ENCODE measurements around the gene SST. TPM values are rescaled to one million over a fixed set of nuclear protein-coding genes. Genes with fewer than 3 reads are reported as not detected.

Gene SST
- total RNA-seq, 2 donors from 2014 or later, result not detected

- Histone ChIP-seq H3K27me3 (replicated peaks; ENCODE audit: insufficient read depth) (no peaks in the 10 kb centered on the region), H3K9me3 (no peaks in the 10 kb centered on the region), H3K27ac (no peak overlapping the region), H3K4me1 (ENCODE audit: control insufficient read depth in 1 of 2, low read depth in 2 of 2) (no peaks in the 10 kb centered on the region), H3K36me3 (no peaks in the 10 kb centered on the region), H3K4me3 (no peak overlapping the region)
- TF ChIP-seq, protein P1, sequence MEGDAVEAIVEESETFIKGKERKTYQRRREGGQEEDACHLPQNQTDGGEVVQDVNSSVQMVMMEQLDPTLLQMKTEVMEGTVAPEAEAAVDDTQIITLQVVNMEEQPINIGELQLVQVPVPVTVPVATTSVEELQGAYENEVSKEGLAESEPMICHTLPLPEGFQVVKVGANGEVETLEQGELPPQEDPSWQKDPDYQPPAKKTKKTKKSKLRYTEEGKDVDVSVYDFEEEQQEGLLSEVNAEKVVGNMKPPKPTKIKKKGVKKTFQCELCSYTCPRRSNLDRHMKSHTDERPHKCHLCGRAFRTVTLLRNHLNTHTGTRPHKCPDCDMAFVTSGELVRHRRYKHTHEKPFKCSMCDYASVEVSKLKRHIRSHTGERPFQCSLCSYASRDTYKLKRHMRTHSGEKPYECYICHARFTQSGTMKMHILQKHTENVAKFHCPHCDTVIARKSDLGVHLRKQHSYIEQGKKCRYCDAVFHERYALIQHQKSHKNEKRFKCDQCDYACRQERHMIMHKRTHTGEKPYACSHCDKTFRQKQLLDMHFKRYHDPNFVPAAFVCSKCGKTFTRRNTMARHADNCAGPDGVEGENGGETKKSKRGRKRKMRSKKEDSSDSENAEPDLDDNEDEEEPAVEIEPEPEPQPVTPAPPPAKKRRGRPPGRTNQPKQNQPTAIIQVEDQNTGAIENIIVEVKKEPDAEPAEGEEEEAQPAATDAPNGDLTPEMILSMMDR (IDR thresholded peaks at IDR 0.05), result no peak
- ATAC-seq (ENCODE audit: insufficient number of reproducible peaks, low FRiP score, low read depth), result no peak
- DNase-seq (ENCODE audit: low spot score), result no peak
These were observed 27.3 kb downstream of the SST start for GRCh38 chr3:187642861-187643260.

GRCh38 chr3:187641320-187642016 is 28.7 kb downstream of the SST start:
- ATAC-seq (ENCODE audit: insufficient number of reproducible peaks, low FRiP score, low read depth), result no peak
- no peaks in the 10 kb centered on the region for H3K9me3 ChIP-seq
- H3K27me3 ChIP-seq (replicated peaks; ENCODE audit: insufficient read depth), result no peaks in the 10 kb centered on the region
- no peaks in the 10 kb centered on the region for H3K36me3 ChIP-seq
- no peak overlapping the region for H3K4me3 ChIP-seq
- H3K27ac ChIP-seq, result no peak overlapping the region
- TF ChIP-seq, protein P1 (IDR thresholded peaks at IDR 0.05), result no peak
- DNase-seq (ENCODE audit: low spot score), result no peak
- H3K4me1 ChIP-seq (ENCODE audit: control insufficient read depth in 1 of 2, low read depth in 2 of 2), result no peaks in the 10 kb centered on the region

GRCh38 chr3:187640569-187641059 is 29.6 kb downstream of the SST start:
- no peak overlapping the region for H3K27ac ChIP-seq
- H3K4me3 ChIP-seq, result no peak overlapping the region
- TF ChIP-seq, protein P1 (IDR thresholded peaks at IDR 0.05), result no peak
- H3K27me3 ChIP-seq (replicated peaks; ENCODE audit: insufficient read depth), result no peaks in the 10 kb centered on the region
- no peaks in the 10 kb centered on the region for H3K9me3 ChIP-seq
- H3K36me3 ChIP-seq, result no peaks in the 10 kb centered on the region
- ATAC-seq (ENCODE audit: insufficient number of reproducible peaks, low FRiP score, low read depth), result no peak
- no peaks in the 10 kb centered on the region for H3K4me1 ChIP-seq (ENCODE audit: control insufficient read depth in 1 of 2, low read depth in 2 of 2)
- DNase-seq (ENCODE audit: low spot score), result no peak

GRCh38 chr3:187639927-187640568 is 30.1 kb downstream of the SST start:
- ATAC-seq (ENCODE audit: insufficient number of reproducible peaks, low FRiP score, low read depth), result no peak
- Histone ChIP-seq H3K36me3 (no peaks in the 10 kb centered on the region), H3K4me3 (no peak overlapping the region), H3K4me1 (ENCODE audit: control insufficient read depth in 1 of 2, low read depth in 2 of 2) (no peaks in the 10 kb centered on the region), H3K27ac (no peak overlapping the region), H3K9me3 (no peaks in the 10 kb centered on the region), H3K27me3 (replicated peaks; ENCODE audit: insufficient read depth) (no peaks in the 10 kb centered on the region)
- DNase-seq (ENCODE audit: low spot score), result no peak
- TF ChIP-seq, protein P1 (IDR thresholded peaks at IDR 0.05), result no peak

GRCh38 chr3:187636528-187636927 is 33.7 kb downstream of the SST start:
- ATAC-seq (ENCODE audit: insufficient number of reproducible peaks, low FRiP score, low read depth) (no peak), DNase-seq (ENCODE audit: low spot score) (no peak)
- TF ChIP-seq, protein P1 (IDR thresholded peaks at IDR 0.05), result no peak
- Histone ChIP-seq H3K9me3 (peaks cover 5% of the 10 kb centered on the region), H3K36me3 (no peaks in the 10 kb centered on the region), H3K4me1 (ENCODE audit: control insufficient read depth in 1 of 2, low read depth in 2 of 2) (no peaks in the 10 kb centered on the region), H3K27ac (no peak overlapping the region), H3K4me3 (no peak overlapping the region), H3K27me3 (replicated peaks; ENCODE audit: insufficient read depth) (no peaks in the 10 kb centered on the region)
